DMS53 (cell line): ENCODE measurements around the gene NKX3-2.

Experiments
- DNase-seq: peaks from one replicate; lab custom pipeline; 2025; lab: John Stamatoyannopoulos, UW

Gene NKX3-2

DNA sequence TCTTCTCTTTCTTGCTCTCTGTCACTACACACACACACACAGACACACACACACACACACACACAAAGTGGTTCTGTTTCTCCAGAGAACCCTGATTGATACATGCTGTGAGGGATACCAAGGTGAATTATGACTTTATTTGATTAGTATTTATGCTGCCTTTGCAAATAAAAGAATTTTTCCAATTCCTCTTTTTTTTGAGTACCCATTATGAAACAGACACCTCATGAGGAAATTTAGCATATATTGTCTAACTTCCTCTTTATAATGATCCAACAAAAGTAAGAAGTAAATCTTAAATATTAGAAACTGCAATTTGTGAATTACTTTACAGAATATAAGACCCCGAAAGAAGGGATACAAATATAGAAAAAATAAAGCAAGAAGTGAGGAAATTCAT, 45.8 kb downstream of the NKX3-2 start:
- DNase-seq = no peak

DNA sequence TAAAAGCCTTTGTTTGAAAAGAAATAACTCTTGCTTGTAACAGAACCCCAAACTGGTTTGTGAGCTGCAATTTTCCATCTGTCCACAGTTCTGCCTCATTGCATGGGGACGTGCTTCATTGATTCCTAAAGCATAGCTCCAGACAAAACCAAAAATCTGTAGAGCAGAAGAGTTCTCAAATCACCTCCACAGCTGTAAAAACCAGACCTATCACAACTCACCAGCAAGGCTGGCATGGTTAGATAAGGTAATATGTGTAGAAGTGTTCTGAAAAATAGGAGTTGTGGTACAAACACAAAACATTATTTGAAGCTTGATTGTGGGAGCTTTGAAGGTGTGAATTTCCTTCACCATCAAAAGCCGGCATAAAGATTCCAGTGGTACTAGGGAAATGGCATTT, 47.7 kb downstream of the NKX3-2 start:
- no peak for DNase-seq

DNA sequence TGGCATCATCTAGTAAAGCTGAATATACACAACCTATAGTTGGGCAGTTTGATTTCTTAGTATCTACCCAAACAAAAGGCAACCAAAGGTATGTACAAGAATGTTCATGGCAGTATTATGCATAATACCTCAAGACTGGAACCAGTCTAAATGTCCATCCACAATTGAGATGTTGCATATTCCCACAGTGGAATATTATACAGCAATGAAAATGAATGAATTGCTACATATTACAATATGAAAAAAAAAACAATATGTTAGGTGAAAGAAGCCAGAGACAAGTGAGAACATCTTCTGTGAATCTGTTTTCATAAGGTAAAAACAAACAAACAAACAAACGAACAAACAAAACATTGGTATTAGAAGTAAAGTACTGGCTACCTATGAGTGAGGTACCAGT, 48.6 kb downstream of the NKX3-2 start:
- no peak for DNase-seq

DNA sequence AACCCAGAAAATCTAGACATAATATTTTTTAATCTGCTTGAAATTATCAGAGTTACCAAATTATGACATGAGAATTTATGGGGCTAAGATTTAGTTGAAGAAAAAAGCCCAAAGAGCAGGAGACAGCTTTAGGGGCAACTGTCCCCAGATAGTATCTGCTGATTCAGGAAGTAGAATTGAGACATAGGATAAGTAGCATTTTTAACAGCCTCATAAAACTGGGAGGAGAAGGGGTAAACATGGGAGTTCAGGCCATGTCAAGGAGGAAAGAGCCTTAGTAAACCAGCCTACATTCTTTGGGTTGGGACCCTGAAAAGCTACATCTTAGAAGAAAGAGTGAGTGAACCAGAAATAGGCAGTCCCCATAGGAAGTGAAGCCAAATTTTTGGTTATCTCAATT, 50.5 kb downstream of the NKX3-2 start:
- DNase-seq = no peak

DNA sequence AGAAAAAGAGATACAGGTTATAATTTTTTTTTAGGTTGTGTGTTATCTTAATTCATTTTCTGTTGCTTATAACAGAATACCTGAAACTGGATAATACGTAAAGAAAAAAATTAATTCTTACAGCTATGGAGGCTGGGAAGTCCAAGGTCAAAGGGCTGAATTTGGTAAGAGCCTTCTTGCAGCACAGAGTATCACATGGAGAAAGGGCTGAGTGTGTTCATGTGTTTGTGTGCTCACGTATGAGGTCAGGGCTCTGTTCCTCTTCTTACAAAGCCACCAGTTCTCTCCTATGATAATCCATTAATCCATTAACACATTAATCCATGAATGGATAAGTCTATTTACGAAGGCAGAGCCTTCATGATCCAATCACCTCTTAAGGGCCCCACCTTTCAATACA, 51.6 kb downstream of the NKX3-2 start:
- no peak for DNase-seq
